Measurements from ENCODE around the gene ABCA4.

The ABCA4 gene

GRCh38 chr1:93976291-93976690 is 144.7 kb downstream of the ABCA4 start:
- TF ChIP-seq EZH2 (IDR thresholded peaks at IDR 0.05; ENCODE audit: borderline replicate concordance, low read depth, low read length, severe bottlenecking) (no peak), CTCF (IDR thresholded peaks at IDR 0.05; ENCODE audit: borderline replicate concordance, extremely low read depth, low read length, poor library complexity, severe bottlenecking) (no peak)

DNA sequence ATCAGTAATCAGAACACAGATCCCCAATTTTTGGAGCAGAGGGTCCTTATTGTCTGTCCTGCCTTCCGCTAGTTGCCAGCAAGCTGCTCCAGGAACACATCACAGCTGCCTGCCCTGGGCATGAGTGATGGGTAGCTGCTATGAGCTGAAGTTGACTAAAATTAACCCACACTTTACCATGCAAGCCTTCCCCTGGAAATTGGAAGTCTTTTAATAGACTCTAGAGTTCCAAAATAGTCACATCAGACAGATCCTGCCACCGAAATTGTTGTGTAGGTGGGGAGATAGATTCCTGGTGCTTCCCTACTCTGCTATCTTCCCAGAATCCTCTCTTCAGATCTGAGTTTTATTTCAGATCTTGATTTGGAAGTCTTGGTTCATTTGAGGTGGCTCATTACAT is 148.6 kb downstream of the ABCA4 start:
- ATAC-seq (ENCODE audit: insufficient read depth, low read depth) (no peak), DNase-seq (no peak)
- Histone ChIP-seq H3K9ac (ENCODE audit: low read depth, low read length) (no peak overlapping the region), H3K9me3 (ENCODE audit: insufficient read depth, low read length, severe bottlenecking) (no peaks in the 10 kb centered on the region), H3K27ac (ENCODE audit: low read length) (no peak overlapping the region), H3K27me3 (ENCODE audit: insufficient read depth, low read length, poor library complexity) (no peaks in the 10 kb centered on the region), H4K20me1 (ENCODE audit: insufficient read depth, low read length) (no peaks in the 10 kb centered on the region), H3K4me2 (ENCODE audit: insufficient read depth, low read length) (no peak overlapping the region), H3K4me1 (ENCODE audit: insufficient read depth, low read length) (no peaks in the 10 kb centered on the region), H3K79me2 (ENCODE audit: insufficient read depth, low read length) (no peaks in the 10 kb centered on the region), H3K36me3 (ENCODE audit: insufficient read depth, low read length) (no peaks in the 10 kb centered on the region), H3K4me3 (ENCODE audit: low read depth in 1 of 2, low read length in 2 of 2) (no peak overlapping the region), H2AFZ (ENCODE audit: low read depth, low read length) (no peak overlapping the region)
- TF ChIP-seq CTCF (IDR thresholded peaks at IDR 0.05; ENCODE audit: borderline replicate concordance, extremely low read depth, low read length, poor library complexity, severe bottlenecking) (no peak), EZH2 (IDR thresholded peaks at IDR 0.05; ENCODE audit: borderline replicate concordance, low read depth, low read length, severe bottlenecking) (no peak)

More at GRCh38 chr1:93976291-93976690, 144.7 kb downstream of the ABCA4 start:
- no peak overlapping the region for H3K4me3 ChIP-seq (ENCODE audit: low read depth in 1 of 2, low read length in 2 of 2)
- H3K9ac ChIP-seq (ENCODE audit: low read depth, low read length): no peak overlapping the region
- no peak overlapping the region for H3K4me2 ChIP-seq (ENCODE audit: insufficient read depth, low read length)
- H2AFZ ChIP-seq (ENCODE audit: low read depth, low read length): no peak overlapping the region
- H3K27me3 ChIP-seq (ENCODE audit: insufficient read depth, low read length, poor library complexity): no peaks in the 10 kb centered on the region
- no peaks in the 10 kb centered on the region for H3K79me2 ChIP-seq (ENCODE audit: insufficient read depth, low read length)
- H3K27ac ChIP-seq (ENCODE audit: low read length): no peak overlapping the region
- H3K9me3 ChIP-seq (ENCODE audit: insufficient read depth, low read length, severe bottlenecking): no peaks in the 10 kb centered on the region
- ATAC-seq (ENCODE audit: insufficient read depth, low read depth) (no peak), DNase-seq (no peak)
- H4K20me1 ChIP-seq (ENCODE audit: insufficient read depth, low read length): no peaks in the 10 kb centered on the region
- H3K4me1 ChIP-seq (ENCODE audit: insufficient read depth, low read length): no peaks in the 10 kb centered on the region
- no peaks in the 10 kb centered on the region for H3K36me3 ChIP-seq (ENCODE audit: insufficient read depth, low read length)

- DNase-seq (no peak), ATAC-seq (ENCODE audit: insufficient read depth, low read depth) (no peak)
Observed at GRCh38 chr1:93969887-93970286, 151.1 kb downstream of the ABCA4 start.

More at GRCh38 chr1:93969887-93970286, 151.1 kb downstream of the ABCA4 start:
- no peak overlapping the region for H3K4me2 ChIP-seq (ENCODE audit: insufficient read depth, low read length)
- no peaks in the 10 kb centered on the region for H4K20me1 ChIP-seq (ENCODE audit: insufficient read depth, low read length)
- no peaks in the 10 kb centered on the region for H3K4me1 ChIP-seq (ENCODE audit: insufficient read depth, low read length)
- H3K27me3 ChIP-seq (ENCODE audit: insufficient read depth, low read length, poor library complexity): peaks cover 3% of the 10 kb centered on the region
- H3K36me3 ChIP-seq (ENCODE audit: insufficient read depth, low read length): no peaks in the 10 kb centered on the region
- H3K79me2 ChIP-seq (ENCODE audit: insufficient read depth, low read length): no peaks in the 10 kb centered on the region
- no peak overlapping the region for H3K4me3 ChIP-seq (ENCODE audit: low read depth in 1 of 2, low read length in 2 of 2)
- no peak overlapping the region for H3K9ac ChIP-seq (ENCODE audit: low read depth, low read length)
- no peak for TF ChIP-seq EZH2 (IDR thresholded peaks at IDR 0.05; ENCODE audit: borderline replicate concordance, low read depth, low read length, severe bottlenecking)
- TF ChIP-seq CTCF (IDR thresholded peaks at IDR 0.05; ENCODE audit: borderline replicate concordance, extremely low read depth, low read length, poor library complexity, severe bottlenecking): no peak
- no peak overlapping the region for H3K27ac ChIP-seq (ENCODE audit: low read length)
- no peak overlapping the region for H2AFZ ChIP-seq (ENCODE audit: low read depth, low read length)
- no peaks in the 10 kb centered on the region for H3K9me3 ChIP-seq (ENCODE audit: insufficient read depth, low read length, severe bottlenecking)

Data from DND-41 (cell line).